VCaP (cell line): ENCODE data around the gene LMNTD1.
A peak's percentile ranks its signal among the peaks of the same experiment; 100 is the strongest.

Experiments
- H3K27ac ChIP-seq: fragments of 450-650 bp; 2 replicates; pipeline ENCODE4 v1.5.1; 2017
- TF ChIP-seq, protein P1 (sequence below): fragments of 450-650 bp; conservative IDR thresholded peaks from 2 replicates; pipeline ENCODE4 v1.5.1; 2017; ENCODE audit warnings: mild to moderate bottlenecking, moderate library complexity

The LMNTD1 gene

DNA sequence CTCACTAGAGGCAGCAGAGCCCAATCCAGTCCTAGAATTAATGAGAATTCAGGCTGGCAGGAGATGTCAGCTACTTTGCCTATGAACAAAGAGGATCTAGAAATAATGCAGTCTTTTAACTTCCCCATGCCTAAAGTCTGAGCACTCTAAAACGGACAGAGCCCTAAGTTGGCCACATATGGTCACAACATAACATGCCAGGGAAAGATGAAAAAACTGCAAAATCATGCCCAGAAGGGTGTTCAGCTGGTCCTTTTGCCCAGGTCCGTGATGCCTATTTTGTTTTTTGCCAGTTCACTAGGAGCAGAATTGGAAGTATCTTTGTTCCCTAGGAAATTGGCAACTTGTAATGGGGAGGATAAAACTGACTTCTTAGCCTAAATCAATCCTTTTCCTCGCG, 20.3 kb upstream of the LMNTD1 start:
- TF ChIP-seq, protein P1, sequence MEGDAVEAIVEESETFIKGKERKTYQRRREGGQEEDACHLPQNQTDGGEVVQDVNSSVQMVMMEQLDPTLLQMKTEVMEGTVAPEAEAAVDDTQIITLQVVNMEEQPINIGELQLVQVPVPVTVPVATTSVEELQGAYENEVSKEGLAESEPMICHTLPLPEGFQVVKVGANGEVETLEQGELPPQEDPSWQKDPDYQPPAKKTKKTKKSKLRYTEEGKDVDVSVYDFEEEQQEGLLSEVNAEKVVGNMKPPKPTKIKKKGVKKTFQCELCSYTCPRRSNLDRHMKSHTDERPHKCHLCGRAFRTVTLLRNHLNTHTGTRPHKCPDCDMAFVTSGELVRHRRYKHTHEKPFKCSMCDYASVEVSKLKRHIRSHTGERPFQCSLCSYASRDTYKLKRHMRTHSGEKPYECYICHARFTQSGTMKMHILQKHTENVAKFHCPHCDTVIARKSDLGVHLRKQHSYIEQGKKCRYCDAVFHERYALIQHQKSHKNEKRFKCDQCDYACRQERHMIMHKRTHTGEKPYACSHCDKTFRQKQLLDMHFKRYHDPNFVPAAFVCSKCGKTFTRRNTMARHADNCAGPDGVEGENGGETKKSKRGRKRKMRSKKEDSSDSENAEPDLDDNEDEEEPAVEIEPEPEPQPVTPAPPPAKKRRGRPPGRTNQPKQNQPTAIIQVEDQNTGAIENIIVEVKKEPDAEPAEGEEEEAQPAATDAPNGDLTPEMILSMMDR, result no peak
- no peak overlapping the region for H3K27ac ChIP-seq

DNA sequence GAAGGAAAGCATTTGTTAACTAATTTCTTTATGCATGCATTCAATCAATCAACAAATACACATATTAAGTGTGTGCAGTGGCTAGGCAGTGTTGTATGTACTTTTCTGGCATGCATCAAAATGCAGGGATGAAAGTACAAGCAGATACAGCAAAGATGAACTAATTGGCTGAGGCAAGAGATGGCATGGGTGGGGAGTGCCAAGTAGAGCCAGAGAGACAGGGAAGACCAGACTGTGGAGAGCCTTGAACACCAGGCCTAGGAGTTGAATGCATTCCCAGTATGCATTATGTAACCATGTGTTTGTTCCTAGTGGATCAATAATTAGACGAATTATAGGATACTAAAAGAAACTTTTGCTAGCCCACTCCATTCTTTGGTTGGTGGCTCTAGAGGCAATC, 17.3 kb upstream of the LMNTD1 start:
- TF ChIP-seq, protein P1, result no peak
- H3K27ac ChIP-seq, result no peak overlapping the region

DNA sequence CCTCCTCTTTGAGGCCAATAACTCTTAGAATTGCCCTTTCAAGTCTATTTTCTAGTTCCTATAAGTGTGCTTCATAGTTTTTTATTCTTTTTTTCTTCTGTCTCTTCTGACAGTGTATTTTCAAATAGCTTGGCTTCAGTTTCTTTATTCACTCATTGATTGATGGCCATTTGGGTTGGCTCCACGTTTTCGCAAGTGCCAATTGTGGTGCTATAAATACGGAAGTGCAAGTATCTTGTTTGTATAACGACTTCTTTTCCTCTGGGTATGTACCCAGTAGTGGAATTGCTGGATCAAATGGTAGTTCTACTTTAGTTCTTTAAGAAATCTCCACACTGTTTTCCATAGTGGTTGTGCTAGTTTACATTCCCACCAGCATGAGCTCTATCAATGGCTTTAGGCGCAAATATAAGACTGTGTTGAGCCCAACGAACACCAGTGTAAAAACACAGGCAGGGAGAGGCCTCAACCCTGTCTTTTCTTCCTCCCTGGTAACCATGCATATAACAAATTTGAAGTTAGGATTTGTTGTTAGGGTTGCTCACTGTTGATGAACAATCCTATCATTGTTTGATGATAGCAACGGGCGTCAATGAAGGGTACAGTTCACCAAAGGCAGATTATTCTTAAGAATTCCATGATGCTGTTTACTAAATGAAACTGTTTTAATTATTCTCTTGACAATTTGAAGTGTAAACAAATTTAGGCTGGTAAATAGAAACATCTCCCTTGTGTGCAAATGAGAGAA, 13.3 kb upstream of the LMNTD1 start:
- TF ChIP-seq, protein P1, result no peak
- H3K27ac ChIP-seq, result no peak overlapping the region

GRCh38 chr12:25558586-25558985, 5.5 kb upstream of the LMNTD1 start:
- TF ChIP-seq, protein P1, result no peak
- H3K27ac ChIP-seq, result no peak overlapping the region

DNA sequence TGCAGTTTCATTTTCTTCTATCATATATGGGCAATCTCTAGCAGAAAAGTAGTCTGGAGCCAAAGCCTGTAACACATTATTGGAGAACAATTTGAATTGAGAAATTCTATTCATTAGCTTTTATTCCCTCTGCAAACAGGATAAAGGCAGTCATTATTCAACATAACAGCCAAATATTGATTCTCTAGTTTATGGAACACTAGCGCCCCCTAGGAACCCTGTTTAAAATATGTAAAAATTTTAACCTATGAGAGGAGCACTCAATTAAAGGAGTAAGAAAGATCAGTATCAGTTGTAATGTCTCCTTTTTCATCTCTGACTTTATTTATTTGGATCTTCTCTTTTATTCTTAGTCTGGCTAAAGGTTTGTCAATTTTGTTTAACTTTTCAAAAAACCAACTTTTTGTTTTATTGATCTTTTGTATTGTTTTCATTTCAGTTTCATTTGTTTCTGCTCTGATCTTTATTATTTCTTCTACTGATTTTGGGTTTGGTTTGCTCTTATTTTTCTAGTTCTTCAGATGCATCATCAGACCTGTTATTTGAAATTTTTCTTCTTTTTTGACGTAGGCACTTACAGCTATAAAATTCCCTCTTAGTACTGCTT, 4.8 kb upstream of the LMNTD1 start:
- TF ChIP-seq, protein P1, result peak; percentile 72
- H3K27ac ChIP-seq, result no peak overlapping the region

- no peak overlapping the region for H3K27ac ChIP-seq
- TF ChIP-seq, protein P1, result no peak
Observed at GRCh38 chr12:25556153-25556552, 3.1 kb upstream of the LMNTD1 start.

DNA sequence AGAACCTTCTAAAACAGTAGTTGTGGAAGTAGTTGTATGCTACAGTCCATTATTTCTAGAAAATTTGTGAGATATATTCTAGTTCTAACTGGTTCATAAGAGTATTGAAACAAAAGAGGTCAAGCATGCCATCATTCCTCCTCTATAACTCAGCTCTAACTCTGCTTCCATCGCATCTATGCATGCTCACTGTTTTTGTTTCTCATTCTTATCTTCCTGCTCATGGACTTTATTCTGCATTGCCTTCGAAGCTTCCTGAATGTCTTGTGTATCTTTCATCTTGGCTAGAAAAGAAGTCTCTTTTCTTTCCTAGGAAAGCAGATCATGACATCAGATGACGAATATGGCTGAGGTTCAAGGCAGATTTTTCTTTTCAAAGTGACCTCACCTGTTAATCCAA, 402 bp downstream of the LMNTD1 start:
- TF ChIP-seq, protein P1, result no peak

More for the DNA sequence above, 402 bp downstream of the LMNTD1 start:
- H3K27ac ChIP-seq, result no peak overlapping the region
